Measurements from ENCODE around the gene ZNF367. TPM values are rescaled to one million over a fixed set of nuclear protein-coding genes. Genes with fewer than 3 reads are reported as not detected.

ZNF367 gene
- polyA plus RNA-seq, 1 of the 3 experiments (the other 2 are of a cell fraction) = 1.5 TPM

DNA sequence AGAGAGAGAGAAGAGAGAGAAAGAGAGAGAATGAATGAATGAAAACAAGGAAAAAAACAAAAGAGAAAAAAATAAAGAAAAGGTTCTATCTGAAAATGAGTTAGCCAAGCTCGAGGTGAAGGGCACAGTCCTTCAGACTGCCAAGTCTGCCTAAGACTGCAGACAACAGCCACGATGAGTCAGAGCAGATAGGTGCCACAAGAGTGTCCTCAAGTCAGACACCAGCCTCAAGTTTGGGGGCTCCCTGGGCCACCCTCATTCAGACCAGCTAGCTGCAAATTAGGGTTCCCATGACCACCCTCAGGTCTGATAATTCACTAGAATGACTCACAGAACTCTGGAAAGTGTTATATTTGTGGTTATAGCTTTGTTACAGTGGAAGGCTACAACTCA lies 17.9 kb upstream of the ZNF367 start (continued):
- TF ChIP-seq REST (IDR thresholded peaks at IDR 0.05; ENCODE audit: low read depth, low read length) (no peak), FOSL2 (IDR thresholded peaks at IDR 0.05; ENCODE audit: borderline replicate concordance, low read depth) (no peak)

- no peaks in the 10 kb centered on the region for H3F3A ChIP-seq (replicated peaks; ENCODE audit: insufficient read depth)
- no peaks in the 10 kb centered on the region for H3K9me3 ChIP-seq
- H3K27ac ChIP-seq (ENCODE audit: low read depth in 2 of 2, low read length in 1 of 2) = no peak overlapping the region
- ChIA-PET CTCF (no interaction called here), POLR2A (no interaction called here)
- no peaks in the 10 kb centered on the region for H3K9me2 ChIP-seq
- H3K4me1 ChIP-seq (ENCODE audit: control insufficient read depth in 1 of 2, insufficient read depth in 2 of 2, low read depth in 1 of 2, low read length in 1 of 2) = no peaks in the 10 kb centered on the region
- no peaks in the 10 kb centered on the region for H3K27me3 ChIP-seq (ENCODE audit: insufficient read depth)
- H4K20me1 ChIP-seq (ENCODE audit: insufficient read depth) = no peaks in the 10 kb centered on the region
- DNase-seq = no peak
- H2AFZ ChIP-seq (ENCODE audit: low read depth) = no peak overlapping the region
- H3K36me3 ChIP-seq (replicated peaks in 1 of 2; ENCODE audit: control insufficient read depth in 1 of 2, insufficient read depth in 2 of 2, low read length in 1 of 2) = no peaks in the 10 kb centered on the region
- H3K4me2 ChIP-seq = no peak overlapping the region
- no peak overlapping the region for H3K4me3 ChIP-seq (ENCODE audit: low read depth in 2 of 2, low read length in 1 of 2)
- H3K9ac ChIP-seq = no peak overlapping the region
- WGBS (ENCODE audit: low lambda C conversion rate) = 83% methylated on average over 4 of the region's 4 CpGs
- no peak for TF ChIP-seq CHD2 (IDR thresholded peaks at IDR 0.05; ENCODE audit: low read length, partially characterized antibody)
- no peak for TF ChIP-seq SIN3A (IDR thresholded peaks at IDR 0.05; ENCODE audit: borderline replicate concordance, low read depth, low read length)
- no peak for TF ChIP-seq SMC3 (IDR thresholded peaks at IDR 0.05; ENCODE audit: low read depth, low read length)
- no peak for TF ChIP-seq GATA2 (CRISPR knock-in tag; IDR thresholded peaks at IDR 0.05)
- TF ChIP-seq TAF1 (IDR thresholded peaks at IDR 0.05; ENCODE audit: borderline replicate concordance, low read depth, low read length) = no peak
- TF ChIP-seq CTCF (IDR thresholded peaks at IDR 0.05) = no peak
- no peak for TF ChIP-seq RFX5 (IDR thresholded peaks at IDR 0.05; ENCODE audit: low read length)
- TF ChIP-seq FOXM1 (IDR thresholded peaks at IDR 0.05; ENCODE audit: low read depth) = no peak
- no peak for TF ChIP-seq POLR2AphosphoS5 (IDR thresholded peaks at IDR 0.05; ENCODE audit: low read depth, low read length)
- no peak for TF ChIP-seq PBX3 (IDR thresholded peaks at IDR 0.05)
- TF ChIP-seq USF1 (IDR thresholded peaks at IDR 0.05; ENCODE audit: borderline replicate concordance, low read depth) = no peak
- TF ChIP-seq GABPA (IDR thresholded peaks at IDR 0.05; ENCODE audit: low read depth) = no peak
- no peaks in the 10 kb centered on the region for H3K79me2 ChIP-seq (ENCODE audit: insufficient read depth)
Observed at GRCh38 chr9:96435345-96435744, 17.2 kb upstream of the ZNF367 start.
